WTC11 (cell line): Measurements from ENCODE around the gene LRRC9. TPM values are rescaled to one million over a fixed set of nuclear protein-coding genes. Genes with fewer than 3 reads are reported as not detected.
A peak's percentile ranks its signal among the peaks of the same experiment; 100 is the strongest.

Experiments
- ATAC-seq: fragments of 200-7000 bp; cut with Tn5 transposase; 2 replicates; pipeline ENCODE4 v1.10.0; 2021; ENCODE audit warnings: mild to moderate bottlenecking, moderate library complexity
- CTCF ChIA-PET: fragments of 300-600 bp; sonication (Branson Sonifier 250); formaldehyde crosslinking; loops from one replicate; lab custom pipeline; 2021; ENCODE audit warnings: antibody characterized with exemption; lab: Charles Lee
- POLR2A ChIA-PET: fragments of 350-600 bp; sonication (Branson Sonifier 250); formaldehyde crosslinking; loops from one replicate; lab custom pipeline; 2021; ENCODE audit warnings: antibody characterized with exemption; lab: Charles Lee
- DNase-seq: peaks from one replicate; pipeline ENCODE4 v3.0.0; 2021; ENCODE audit warnings: low spot score
- H3K27ac Mint-ChIP-seq: 2 replicates; pipeline ENCODE4 v1.8.0; 2021; ENCODE audit warnings: mixed read lengths
- H3K27me3 Mint-ChIP-seq: 2 replicates; pipeline ENCODE4 v1.8.0; 2021; ENCODE audit warnings: low read depth, mild to moderate bottlenecking, moderate library complexity, mixed read lengths
- H3K36me3 Mint-ChIP-seq: 2 replicates; pipeline ENCODE4 v1.8.0; 2021; ENCODE audit warnings: mixed read lengths
- H3K4me1 Mint-ChIP-seq: 2 replicates; pipeline ENCODE4 v1.8.0; 2022; ENCODE audit warnings: mixed read lengths
- H3K4me3 Mint-ChIP-seq: 2 replicates; pipeline ENCODE4 v1.8.0; 2021; ENCODE audit warnings: mild to moderate bottlenecking, moderate library complexity, mixed read lengths
- H3K9me3 Mint-ChIP-seq: 2 replicates; pipeline ENCODE4 v1.8.0; 2021; ENCODE audit warnings: mixed read lengths
- ATF1 ChIP-seq: sonication (generic); formaldehyde crosslinking; IDR thresholded peaks from 2 replicates; pipeline ENCODE4 v1.8.1; 2023; ENCODE audit warnings: mild to moderate bottlenecking, moderate library complexity, missing genetic modification reagents
- E2F5 ChIP-seq: sonication (generic); formaldehyde crosslinking; IDR thresholded peaks from 2 replicates; pipeline ENCODE4 v1.8.1; 2022; ENCODE audit warnings: mild to moderate bottlenecking, moderate library complexity, missing genetic modification reagents
- ESRRA ChIP-seq: sonication (generic); formaldehyde crosslinking; IDR thresholded peaks from 2 replicates; pipeline ENCODE4 v1.8.1; 2022; ENCODE audit warnings: mild to moderate bottlenecking, missing genetic modification reagents, borderline replicate concordance
- GRHL2 ChIP-seq: fragments of 250-450 bp; sonication (Bioruptor Pico); IDR thresholded peaks from 2 replicates; pipeline ENCODE4 v1.8.0; 2022; ENCODE audit warnings: mild to moderate bottlenecking, moderate library complexity; ENCODE audit not compliant: insufficient replicate concordance, severe bottlenecking
- HMGA2 ChIP-seq: fragments of 250-450 bp; sonication (Bioruptor Pico); IDR thresholded peaks from 2 replicates; pipeline ENCODE4 v1.4.0; 2021; ENCODE audit warnings: mild to moderate bottlenecking, moderate library complexity
- IRF2 ChIP-seq: sonication (generic); formaldehyde crosslinking; IDR thresholded peaks from 2 replicates; pipeline ENCODE4 v1.8.0; 2022; ENCODE audit warnings: low read depth, missing genetic modification reagents, borderline replicate concordance
- KAT7 ChIP-seq: sonication (generic); formaldehyde crosslinking; IDR thresholded peaks from 2 replicates; pipeline ENCODE4 v1.8.1; 2023; ENCODE audit warnings: missing genetic modification reagents, mild to moderate bottlenecking, borderline replicate concordance
- MXD4 ChIP-seq: fragments of 250-450 bp; sonication (Bioruptor Pico); IDR thresholded peaks from 2 replicates; pipeline ENCODE4 v1.8.0; 2021; ENCODE audit warnings: mild to moderate bottlenecking, moderate library complexity, borderline replicate concordance
- NFE2L1 ChIP-seq: sonication (generic); formaldehyde crosslinking; IDR thresholded peaks from 2 replicates; pipeline ENCODE4 v1.8.1; 2023; ENCODE audit warnings: missing genetic modification reagents
- NR3C1 ChIP-seq: sonication (generic); formaldehyde crosslinking; conservative IDR thresholded peaks from 2 replicates; pipeline ENCODE4 v1.8.1; 2023; ENCODE audit warnings: low read depth, mild to moderate bottlenecking, missing genetic modification reagents
- RORB ChIP-seq: fragments of 250-450 bp; sonication (Bioruptor Pico); IDR thresholded peaks from 2 replicates; pipeline ENCODE4 v1.9.0; 2021; ENCODE audit warnings: mild to moderate bottlenecking
- TCF7 ChIP-seq: sonication (generic); formaldehyde crosslinking; IDR thresholded peaks from 2 replicates; pipeline ENCODE4 v1.8.0; 2022; ENCODE audit warnings: mild to moderate bottlenecking, low read depth, missing genetic modification reagents, moderate library complexity
- TEAD1 ChIP-seq: sonication (generic); formaldehyde crosslinking; IDR thresholded peaks from 2 replicates; pipeline ENCODE4 v1.8.0; 2022; ENCODE audit warnings: mild to moderate bottlenecking, missing genetic modification reagents
- USF2 ChIP-seq: sonication (generic); formaldehyde crosslinking; IDR thresholded peaks from 2 replicates; pipeline ENCODE4 v1.8.1; 2023; ENCODE audit warnings: mild to moderate bottlenecking, missing genetic modification reagents, moderate library complexity
- ZNF416 ChIP-seq: fragments of 250-450 bp; sonication (Bioruptor Pico); IDR thresholded peaks from 2 replicates; pipeline ENCODE4 v1.9.0; 2021; ENCODE audit warnings: mild to moderate bottlenecking, inconsistent platforms
- total RNA-seq: library from RNA; stranded (reverse); gene quantifications from 3 replicates; pipeline ENCODE4 v1.2.3, GENCODE V29; 2021
- TF ChIP-seq, protein P1 (sequence below): sonication (generic); formaldehyde crosslinking; IDR thresholded peaks from 2 replicates; pipeline ENCODE4 v1.8.0; 2022; ENCODE audit warnings: mild to moderate bottlenecking, missing genetic modification reagents
- TF ChIP-seq, protein P2 (sequence below): sonication (generic); formaldehyde crosslinking; IDR thresholded peaks from 2 replicates; pipeline ENCODE4 v1.8.0; 2022; ENCODE audit warnings: mild to moderate bottlenecking, missing genetic modification reagents
- TF ChIP-seq, protein P3 (sequence below): sonication (generic); formaldehyde crosslinking; IDR thresholded peaks from 2 replicates; pipeline ENCODE4 v1.8.0; 2023; ENCODE audit warnings: missing genetic modification reagents, mild to moderate bottlenecking, borderline replicate concordance
- TF ChIP-seq, protein P4 (sequence below): sonication (generic); formaldehyde crosslinking; IDR thresholded peaks from 2 replicates; pipeline ENCODE4 v1.8.1; 2023; ENCODE audit warnings: mild to moderate bottlenecking, missing genetic modification reagents, moderate library complexity
- TF ChIP-seq, protein P5 (sequence below): fragments of 250-450 bp; sonication (Bioruptor Pico); IDR thresholded peaks from 2 replicates; pipeline ENCODE4 v1.8.0; 2021; ENCODE audit warnings: mild to moderate bottlenecking

The LRRC9 gene
- total RNA-seq, 1 experiment from 2014 or later = 0.79 TPM

- no peak overlapping the region for H3K4me3 Mint-ChIP-seq
- ChIA-PET CTCF (interaction anchor here (0.5 to 1.4 kb wide), 9 partner anchors 10 to 773 kb away, joined by 3 to 13 read pairs (median 3); partner anchors contain the start of genes DHRS7 and PCNX4), POLR2A (no interaction called here)
- peaks cover 10% of the 10 kb centered on the region for H3K4me1 Mint-ChIP-seq
- H3K27ac Mint-ChIP-seq = no peak overlapping the region
- DNase-seq (no peak), ATAC-seq (peak; percentile 47)
- H3K36me3 Mint-ChIP-seq = no peaks in the 10 kb centered on the region; the same call in 1 of the 2 replicates
- H3K9me3 Mint-ChIP-seq = peaks cover 28% of the 10 kb centered on the region
- H3K27me3 Mint-ChIP-seq = no peaks in the 10 kb centered on the region; the same call in 1 of the 2 replicates
- TF ChIP-seq, protein P1, sequence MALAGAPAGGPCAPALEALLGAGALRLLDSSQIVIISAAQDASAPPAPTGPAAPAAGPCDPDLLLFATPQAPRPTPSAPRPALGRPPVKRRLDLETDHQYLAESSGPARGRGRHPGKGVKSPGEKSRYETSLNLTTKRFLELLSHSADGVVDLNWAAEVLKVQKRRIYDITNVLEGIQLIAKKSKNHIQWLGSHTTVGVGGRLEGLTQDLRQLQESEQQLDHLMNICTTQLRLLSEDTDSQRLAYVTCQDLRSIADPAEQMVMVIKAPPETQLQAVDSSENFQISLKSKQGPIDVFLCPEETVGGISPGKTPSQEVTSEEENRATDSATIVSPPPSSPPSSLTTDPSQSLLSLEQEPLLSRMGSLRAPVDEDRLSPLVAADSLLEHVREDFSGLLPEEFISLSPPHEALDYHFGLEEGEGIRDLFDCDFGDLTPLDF (CRISPR knock-in tag) = no peak
- TF ChIP-seq IRF2 (CRISPR knock-in tag) = no peak
- TF ChIP-seq RORB (CRISPR knock-in tag) = no peak
- no peak for TF ChIP-seq KAT7 (CRISPR knock-in tag)
- TF ChIP-seq, protein P2, sequence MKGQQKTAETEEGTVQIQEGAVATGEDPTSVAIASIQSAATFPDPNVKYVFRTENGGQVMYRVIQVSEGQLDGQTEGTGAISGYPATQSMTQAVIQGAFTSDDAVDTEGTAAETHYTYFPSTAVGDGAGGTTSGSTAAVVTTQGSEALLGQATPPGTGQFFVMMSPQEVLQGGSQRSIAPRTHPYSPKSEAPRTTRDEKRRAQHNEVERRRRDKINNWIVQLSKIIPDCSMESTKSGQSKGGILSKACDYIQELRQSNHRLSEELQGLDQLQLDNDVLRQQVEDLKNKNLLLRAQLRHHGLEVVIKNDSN (CRISPR knock-in tag) = no peak
- TF ChIP-seq, protein P3, sequence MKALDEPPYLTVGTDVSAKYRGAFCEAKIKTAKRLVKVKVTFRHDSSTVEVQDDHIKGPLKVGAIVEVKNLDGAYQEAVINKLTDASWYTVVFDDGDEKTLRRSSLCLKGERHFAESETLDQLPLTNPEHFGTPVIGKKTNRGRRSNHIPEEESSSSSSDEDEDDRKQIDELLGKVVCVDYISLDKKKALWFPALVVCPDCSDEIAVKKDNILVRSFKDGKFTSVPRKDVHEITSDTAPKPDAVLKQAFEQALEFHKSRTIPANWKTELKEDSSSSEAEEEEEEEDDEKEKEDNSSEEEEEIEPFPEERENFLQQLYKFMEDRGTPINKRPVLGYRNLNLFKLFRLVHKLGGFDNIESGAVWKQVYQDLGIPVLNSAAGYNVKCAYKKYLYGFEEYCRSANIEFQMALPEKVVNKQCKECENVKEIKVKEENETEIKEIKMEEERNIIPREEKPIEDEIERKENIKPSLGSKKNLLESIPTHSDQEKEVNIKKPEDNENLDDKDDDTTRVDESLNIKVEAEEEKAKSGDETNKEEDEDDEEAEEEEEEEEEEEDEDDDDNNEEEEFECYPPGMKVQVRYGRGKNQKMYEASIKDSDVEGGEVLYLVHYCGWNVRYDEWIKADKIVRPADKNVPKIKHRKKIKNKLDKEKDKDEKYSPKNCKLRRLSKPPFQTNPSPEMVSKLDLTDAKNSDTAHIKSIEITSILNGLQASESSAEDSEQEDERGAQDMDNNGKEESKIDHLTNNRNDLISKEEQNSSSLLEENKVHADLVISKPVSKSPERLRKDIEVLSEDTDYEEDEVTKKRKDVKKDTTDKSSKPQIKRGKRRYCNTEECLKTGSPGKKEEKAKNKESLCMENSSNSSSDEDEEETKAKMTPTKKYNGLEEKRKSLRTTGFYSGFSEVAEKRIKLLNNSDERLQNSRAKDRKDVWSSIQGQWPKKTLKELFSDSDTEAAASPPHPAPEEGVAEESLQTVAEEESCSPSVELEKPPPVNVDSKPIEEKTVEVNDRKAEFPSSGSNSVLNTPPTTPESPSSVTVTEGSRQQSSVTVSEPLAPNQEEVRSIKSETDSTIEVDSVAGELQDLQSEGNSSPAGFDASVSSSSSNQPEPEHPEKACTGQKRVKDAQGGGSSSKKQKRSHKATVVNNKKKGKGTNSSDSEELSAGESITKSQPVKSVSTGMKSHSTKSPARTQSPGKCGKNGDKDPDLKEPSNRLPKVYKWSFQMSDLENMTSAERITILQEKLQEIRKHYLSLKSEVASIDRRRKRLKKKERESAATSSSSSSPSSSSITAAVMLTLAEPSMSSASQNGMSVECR (CRISPR knock-in tag) = no peak
Observed at GRCh38 chr14:60079723-60080122, 159.8 kb downstream of the LRRC9 start.

DNA sequence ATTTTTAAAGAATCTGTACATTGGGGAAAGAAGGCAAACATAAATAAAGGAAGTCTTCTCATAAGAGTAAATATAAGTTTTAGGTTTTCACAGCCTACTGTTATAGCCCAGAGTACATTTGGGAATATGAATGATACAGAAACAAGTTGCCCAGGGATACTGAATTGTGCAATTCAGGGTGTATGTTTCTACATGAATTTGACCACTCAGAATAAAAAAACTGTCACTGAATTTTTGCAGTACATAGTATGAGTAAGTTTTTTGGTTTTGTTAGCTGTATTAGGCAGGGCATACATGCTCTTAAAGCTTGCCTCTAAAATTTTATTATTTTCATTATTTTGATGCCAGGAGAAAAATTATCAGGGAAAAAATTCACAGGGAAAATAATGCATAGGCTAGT is 165.1 kb downstream of the LRRC9 start:
- H3K4me3 Mint-ChIP-seq = no peak overlapping the region
- H3K27me3 Mint-ChIP-seq = no peaks in the 10 kb centered on the region
- ChIA-PET CTCF (no interaction called here), POLR2A (interaction anchor here (0.6 kb wide), 1 partner anchor 151 kb away, joined by 4 read pairs; no protein-coding TSS in a partner anchor)
- DNase-seq = no peak
- H3K4me1 Mint-ChIP-seq = peaks cover 6% of the 10 kb centered on the region
- no peak overlapping the region for H3K27ac Mint-ChIP-seq
- H3K36me3 Mint-ChIP-seq = no peaks in the 10 kb centered on the region
- no peak for ATAC-seq
- H3K9me3 Mint-ChIP-seq = no peaks in the 10 kb centered on the region
- TF ChIP-seq TEAD1 (CRISPR knock-in tag) (no peak), ATF1 (CRISPR knock-in tag) (no peak), USF2 (CRISPR knock-in tag) (no peak), GRHL2 (CRISPR knock-in tag) (no peak), NFE2L1 (no peak), NR3C1 (CRISPR knock-in tag) (no peak), ZNF416 (CRISPR knock-in tag) (no peak), HMGA2 (CRISPR knock-in tag) (no peak), E2F5 (CRISPR knock-in tag) (no peak), MXD4 (CRISPR knock-in tag) (no peak), TCF7 (no peak), ESRRA (CRISPR knock-in tag) (no peak)
- TF ChIP-seq, protein P3 (CRISPR knock-in tag) = no peak
- TF ChIP-seq, protein P4, sequence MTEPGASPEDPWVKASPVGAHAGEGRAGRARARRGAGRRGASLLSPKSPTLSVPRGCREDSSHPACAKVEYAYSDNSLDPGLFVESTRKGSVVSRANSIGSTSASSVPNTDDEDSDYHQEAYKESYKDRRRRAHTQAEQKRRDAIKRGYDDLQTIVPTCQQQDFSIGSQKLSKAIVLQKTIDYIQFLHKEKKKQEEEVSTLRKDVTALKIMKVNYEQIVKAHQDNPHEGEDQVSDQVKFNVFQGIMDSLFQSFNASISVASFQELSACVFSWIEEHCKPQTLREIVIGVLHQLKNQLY (CRISPR knock-in tag) = no peak
- TF ChIP-seq, protein P5, sequence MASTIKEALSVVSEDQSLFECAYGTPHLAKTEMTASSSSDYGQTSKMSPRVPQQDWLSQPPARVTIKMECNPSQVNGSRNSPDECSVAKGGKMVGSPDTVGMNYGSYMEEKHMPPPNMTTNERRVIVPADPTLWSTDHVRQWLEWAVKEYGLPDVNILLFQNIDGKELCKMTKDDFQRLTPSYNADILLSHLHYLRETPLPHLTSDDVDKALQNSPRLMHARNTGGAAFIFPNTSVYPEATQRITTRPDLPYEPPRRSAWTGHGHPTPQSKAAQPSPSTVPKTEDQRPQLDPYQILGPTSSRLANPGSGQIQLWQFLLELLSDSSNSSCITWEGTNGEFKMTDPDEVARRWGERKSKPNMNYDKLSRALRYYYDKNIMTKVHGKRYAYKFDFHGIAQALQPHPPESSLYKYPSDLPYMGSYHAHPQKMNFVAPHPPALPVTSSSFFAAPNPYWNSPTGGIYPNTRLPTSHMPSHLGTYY (CRISPR knock-in tag) = no peak
